Transverse colon (tissue), 3 donors: Measurements from ENCODE around the gene PTPRN2.

ENCODE experiments used
- EP300 ChIP-seq: sonication (generic); formaldehyde crosslinking; IDR thresholded peaks from one replicate; pipeline ENCODE4 v1.6.1; 2017; ENCODE audit warnings: antibody characterized with exemption, low read depth
- POLR2A ChIP-seq: fragments of 450-650 bp; IDR thresholded peaks from one replicate; pipeline ENCODE4 v1.6.1; 2016; ENCODE audit warnings: antibody characterized with exemption, mild to moderate bottlenecking, moderate library complexity
- TF ChIP-seq, protein P1 (sequence below), 5 experiments: fragments of 200-600 bp in 3 of 5; fragments of 450-650 bp in 2 of 5; sonication (generic) in 3 of 5; IDR thresholded peaks; 1 replicate in 2 of 5; 2 replicates in 3 of 5; pipeline ENCODE4 v1.5.1; 2016 to 2017; ENCODE audit warnings: antibody characterized with exemption in 5 of 5, inconsistent platforms in 3 of 5, mild to moderate bottlenecking in 2 of 5, moderate library complexity in 1 of 5

GRCh38 chr7:157750291-157750690 lies 837.3 kb downstream of the PTPRN2 start:
- TF ChIP-seq, protein P1, sequence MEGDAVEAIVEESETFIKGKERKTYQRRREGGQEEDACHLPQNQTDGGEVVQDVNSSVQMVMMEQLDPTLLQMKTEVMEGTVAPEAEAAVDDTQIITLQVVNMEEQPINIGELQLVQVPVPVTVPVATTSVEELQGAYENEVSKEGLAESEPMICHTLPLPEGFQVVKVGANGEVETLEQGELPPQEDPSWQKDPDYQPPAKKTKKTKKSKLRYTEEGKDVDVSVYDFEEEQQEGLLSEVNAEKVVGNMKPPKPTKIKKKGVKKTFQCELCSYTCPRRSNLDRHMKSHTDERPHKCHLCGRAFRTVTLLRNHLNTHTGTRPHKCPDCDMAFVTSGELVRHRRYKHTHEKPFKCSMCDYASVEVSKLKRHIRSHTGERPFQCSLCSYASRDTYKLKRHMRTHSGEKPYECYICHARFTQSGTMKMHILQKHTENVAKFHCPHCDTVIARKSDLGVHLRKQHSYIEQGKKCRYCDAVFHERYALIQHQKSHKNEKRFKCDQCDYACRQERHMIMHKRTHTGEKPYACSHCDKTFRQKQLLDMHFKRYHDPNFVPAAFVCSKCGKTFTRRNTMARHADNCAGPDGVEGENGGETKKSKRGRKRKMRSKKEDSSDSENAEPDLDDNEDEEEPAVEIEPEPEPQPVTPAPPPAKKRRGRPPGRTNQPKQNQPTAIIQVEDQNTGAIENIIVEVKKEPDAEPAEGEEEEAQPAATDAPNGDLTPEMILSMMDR (IDR thresholded peaks at IDR 0.05): no peak
- no peak for TF ChIP-seq POLR2A
- TF ChIP-seq EP300: no peak
